Heart right ventricle (tissue), 16 donors: ENCODE results near the gene HBM. TPM values are rescaled to one million over a fixed set of nuclear protein-coding genes. Genes with fewer than 3 reads are reported as not detected.
"Not testable (repeated sequence)": the region's sequence is repeated elsewhere in the genome, so short reads cannot be mapped to it uniquely, and the experiment has no call there.

Experiments used
- ATAC-seq, 8 donors: fragments of 200-7000 bp; cut with Tn5 transposase; one replicate each; pipeline ENCODE4 v1.9.1; 2020; ENCODE audit warnings: mild to moderate bottlenecking in 8 of 8, moderate library complexity in 8 of 8, moderate number of reproducible peaks in 1 of 8
- DNase-seq, 2 donors: peaks; one replicate each; pipeline ENCODE4 v3.0.0-alpha.2; 2020
- H3K27ac ChIP-seq, 10 donors: fragments of 200-600 bp; sonication (generic) in 2 of 10; one replicate each; pipeline versions ENCODE4 v1.5.0 to v1.8.0; 2020 to 2022; ENCODE audit warnings: mild to moderate bottlenecking in 3 of 10
- H3K27me3 ChIP-seq, 7 donors: fragments of 200-600 bp; one replicate each; pipeline ENCODE4 v1.8.0; 2021 to 2022; ENCODE audit warnings: mild to moderate bottlenecking in 2 of 7
- H3K36me3 ChIP-seq, 9 donors: fragments of 200-600 bp; sonication (generic) in 1 of 9; one replicate each; pipeline versions ENCODE4 v1.5.0 to v1.8.0; 2020 to 2022; ENCODE audit warnings: mild to moderate bottlenecking in 2 of 9
- H3K4me1 ChIP-seq, 9 donors: fragments of 200-600 bp; sonication (generic) in 1 of 9; one replicate each; pipeline versions ENCODE4 v1.5.0 to v1.8.0; 2020 to 2022; ENCODE audit warnings: mild to moderate bottlenecking in 4 of 9
- H3K4me3 ChIP-seq, 10 donors: fragments of 200-600 bp; sonication (generic) in 2 of 10; one replicate each; pipeline versions ENCODE4 v1.5.0 to v1.8.0; 2020 to 2022; ENCODE audit warnings: mild to moderate bottlenecking in 7 of 10, moderate library complexity in 2 of 10
- H3K9me3 ChIP-seq, 11 donors: fragments of 200-600 bp in 10 of 11; sonication (generic) in 2 of 11; one replicate each; pipeline versions ENCODE4 v1.5.0 to v1.8.0; 2013 to 2022; ENCODE audit warnings: mild to moderate bottlenecking in 2 of 11, control low read depth in 1 of 11, moderate library complexity in 1 of 11
- WGBS, 2 donors: extraction: QIAGEN DNeasy Blood & Tissue Kit; methylation state at CpG; one replicate each; pipeline ENCODE4 v1.1.7; 2013; ENCODE audit warnings: inconsistent platforms in 1 of 2; 5-methylcytosine and 5-hydroxymethylcytosine counted together
- intact Hi-C, 10 donors: fragments of 100-400 bp; cut with DNase I; formaldehyde crosslinking; loops; one replicate each; pipeline versions ENCODE4 v1.11.1 to v1.14.2; 2022
- polyA plus RNA-seq, 2 donors: library from polyadenylated mRNA; stranded (reverse); fragments of 200-250 nt; gene quantifications; one replicate each; pipeline ENCODE4 v1.2.3, GENCODE V29; 2013
- total RNA-seq, 10 donors: library from RNA; stranded (reverse); fragmentation: NEBNext Ultra II Directional in 3 of 10; extraction: Animal tissue kit (Norgen Biotek cat#: 25700) in 3 of 10; gene quantifications; one replicate each; pipeline versions ENCODE4 v1.2.1 to v1.2.4, GENCODE V29; 2021 to 2023
- TF ChIP-seq, protein P1 (sequence below), 9 donors: fragments of 200-600 bp; sonication (generic) in 2 of 9; IDR thresholded peaks; one replicate each; pipeline versions ENCODE4 v1.5.0 to v1.8.0; 2021 to 2022; ENCODE audit warnings: antibody characterized with exemption in 9 of 9, mild to moderate bottlenecking in 5 of 9, moderate library complexity in 1 of 9
- donor health status: Arrhythmogenic right ventricular cardiomyopathy.
- donor health status: ischemic (EF 13 %, LVEDD 7.1; RV severe dilation, severe dysfunction).
- donor health status: healthy with polysubstance abuse.
- donor health status: DM: no; HTN: yes; CAD: no.
- donor health status: DM: no; HTN: no; CAD: no.
- donor health status: ischemic (EF 25% LVEDD 6.9; RV normal size, moderate dysfunction).
- donor health status: ischemic (EF 25% LVEDD 5.7; RV mildly dilated, moderate dysfunction).
- donor health status: healthy.
- donor health status: DM: yes; HTN: yes; CAD: no.
- donor health status: Ischemic cardiomyopathy.
- donor health status: ischemic (EF 35%, LVEDD 5.7; RV mildly dilated, moderate dysfunction).
- donor health status: nonischemic (EF 11% LVEDD 7.7; RV severe dilation, severe dysfunction).
- donor health status: DM: yes; HTN: yes; CAD: no.
- donor health status: PGD.
- donor health status: ischemic (EF 29% LVEDD 5.4; RV normal size, mild dysfunction).
- donor health status: nonischemic (EF 23%, LVEDD 6.1; RV moderate dilation, normal function).

Gene HBM
- total and polyA plus RNA-seq, 12 donors: 0.56 to 0.61 TPM; not detected in 10

DNA sequence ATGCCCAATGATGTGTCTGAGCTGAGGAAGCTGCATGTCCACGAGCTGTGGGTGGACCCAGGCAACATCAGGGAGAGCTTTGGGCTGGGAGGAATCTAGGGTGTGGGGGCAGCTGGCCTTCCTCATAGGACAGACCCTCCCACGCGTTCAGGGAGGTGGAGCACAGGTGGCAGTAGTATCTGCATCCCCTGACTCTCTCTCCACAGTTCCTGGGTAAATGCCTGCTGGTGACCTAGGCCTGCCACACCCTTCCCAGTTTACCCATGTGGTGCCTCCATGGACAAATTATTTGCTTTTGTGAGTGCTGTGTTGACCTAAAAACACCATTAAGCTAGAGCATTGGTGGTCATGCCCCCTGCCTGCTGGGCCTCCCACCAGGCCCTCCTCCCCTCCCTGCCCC lies 3.2 kb downstream of the HBM start:
- TF ChIP-seq, protein P1, sequence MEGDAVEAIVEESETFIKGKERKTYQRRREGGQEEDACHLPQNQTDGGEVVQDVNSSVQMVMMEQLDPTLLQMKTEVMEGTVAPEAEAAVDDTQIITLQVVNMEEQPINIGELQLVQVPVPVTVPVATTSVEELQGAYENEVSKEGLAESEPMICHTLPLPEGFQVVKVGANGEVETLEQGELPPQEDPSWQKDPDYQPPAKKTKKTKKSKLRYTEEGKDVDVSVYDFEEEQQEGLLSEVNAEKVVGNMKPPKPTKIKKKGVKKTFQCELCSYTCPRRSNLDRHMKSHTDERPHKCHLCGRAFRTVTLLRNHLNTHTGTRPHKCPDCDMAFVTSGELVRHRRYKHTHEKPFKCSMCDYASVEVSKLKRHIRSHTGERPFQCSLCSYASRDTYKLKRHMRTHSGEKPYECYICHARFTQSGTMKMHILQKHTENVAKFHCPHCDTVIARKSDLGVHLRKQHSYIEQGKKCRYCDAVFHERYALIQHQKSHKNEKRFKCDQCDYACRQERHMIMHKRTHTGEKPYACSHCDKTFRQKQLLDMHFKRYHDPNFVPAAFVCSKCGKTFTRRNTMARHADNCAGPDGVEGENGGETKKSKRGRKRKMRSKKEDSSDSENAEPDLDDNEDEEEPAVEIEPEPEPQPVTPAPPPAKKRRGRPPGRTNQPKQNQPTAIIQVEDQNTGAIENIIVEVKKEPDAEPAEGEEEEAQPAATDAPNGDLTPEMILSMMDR (IDR thresholded peaks at IDR 0.05): no peak
- Histone ChIP-seq H3K27ac (no peak overlapping the region), H3K4me3 (no peak overlapping the region), H3K9me3 (no peaks in the 10 kb centered on the region), H3K27me3 (peaks cover 37 to 79% (median 73%) of the 10 kb centered on the region in 7 donors), H3K4me1 (peaks cover 0 to 23% (median 18%) of the 10 kb centered on the region in 9 donors), H3K36me3 (no peaks in the 10 kb centered on the region)
- intact Hi-C loops: no loop called here
- no peak for ATAC-seq
- WGBS, 2 donors: 26 to 29% methylated on average over 3 of the region's 3 CpGs
- DNase-seq: no peak

DNA sequence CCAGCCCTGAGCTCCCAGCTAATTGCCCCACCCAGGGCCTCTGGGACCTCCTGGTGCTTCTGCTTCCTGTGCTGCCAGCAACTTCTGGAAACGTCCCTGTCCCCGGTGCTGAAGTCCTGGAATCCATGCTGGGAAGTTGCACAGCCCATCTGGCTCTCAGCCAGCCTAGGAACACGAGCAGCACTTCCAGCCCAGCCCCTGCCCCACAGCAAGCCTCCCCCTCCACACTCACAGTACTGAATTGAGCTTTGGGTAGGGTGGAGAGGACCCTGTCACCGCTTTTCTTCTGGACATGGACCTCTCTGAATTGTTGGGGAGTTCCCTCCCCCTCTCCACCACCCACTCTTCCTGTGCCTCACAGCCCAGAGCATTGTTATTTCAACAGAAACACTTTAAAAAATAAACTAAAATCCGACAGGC lies 4.3 kb downstream of the HBM start:
- H3K36me3 ChIP-seq, H3K4me3 ChIP-seq, intact Hi-C loops, H3K9me3 ChIP-seq, H3K27ac ChIP-seq: not testable (repeated sequence)
- 1 to 4% methylated on average over 5 of the region's 5 CpGs for WGBS, 2 donors
- Histone ChIP-seq H3K4me1 (peaks cover 0 to 26% (median 16%) of the 10 kb centered on the region in 9 donors), H3K27me3 (peaks cover 40 to 86% (median 79%) of the 10 kb centered on the region in 7 donors)
- DNase-seq: peak in 1 of 2 donors; percentile 27
- peak; percentile 31 to 68 (median 47) for ATAC-seq

DNA sequence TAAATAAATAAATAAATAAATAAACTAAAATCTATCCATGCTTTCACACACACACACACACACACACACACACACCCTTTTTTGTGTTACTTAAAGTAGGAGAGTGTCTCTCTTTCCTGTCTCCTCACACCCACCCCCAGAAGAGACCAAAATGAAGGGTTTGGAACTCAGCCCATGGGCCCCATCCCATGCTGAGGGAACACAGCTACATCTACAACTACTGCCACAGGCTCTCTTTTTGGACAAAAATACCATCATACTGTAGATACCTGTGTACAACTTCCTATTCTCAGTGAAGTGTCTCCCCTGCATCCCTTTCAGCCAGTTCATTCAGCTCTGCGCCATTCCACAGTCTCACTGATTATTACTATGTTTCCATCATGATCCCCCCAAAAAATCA lies 5.0 kb downstream of the HBM start:
- H3K4me3 ChIP-seq: no peak overlapping the region
- H3K4me1 ChIP-seq: peaks cover 0 to 19% (median 9%) of the 10 kb centered on the region in 9 donors
- peaks cover 41 to 86% (median 79%) of the 10 kb centered on the region in 7 donors for H3K27me3 ChIP-seq
- H3K27ac ChIP-seq: no peak overlapping the region
- DNase-seq: no peak
- H3K36me3 ChIP-seq: no peaks in the 10 kb centered on the region
- intact Hi-C loops: no loop called here
- no peak for ATAC-seq
- TF ChIP-seq, protein P1 (IDR thresholded peaks at IDR 0.05): no peak
- WGBS, 2 donors: 44 to 48% methylated on average over 1 of the region's 1 CpG
- no peaks in the 10 kb centered on the region for H3K9me3 ChIP-seq

DNA sequence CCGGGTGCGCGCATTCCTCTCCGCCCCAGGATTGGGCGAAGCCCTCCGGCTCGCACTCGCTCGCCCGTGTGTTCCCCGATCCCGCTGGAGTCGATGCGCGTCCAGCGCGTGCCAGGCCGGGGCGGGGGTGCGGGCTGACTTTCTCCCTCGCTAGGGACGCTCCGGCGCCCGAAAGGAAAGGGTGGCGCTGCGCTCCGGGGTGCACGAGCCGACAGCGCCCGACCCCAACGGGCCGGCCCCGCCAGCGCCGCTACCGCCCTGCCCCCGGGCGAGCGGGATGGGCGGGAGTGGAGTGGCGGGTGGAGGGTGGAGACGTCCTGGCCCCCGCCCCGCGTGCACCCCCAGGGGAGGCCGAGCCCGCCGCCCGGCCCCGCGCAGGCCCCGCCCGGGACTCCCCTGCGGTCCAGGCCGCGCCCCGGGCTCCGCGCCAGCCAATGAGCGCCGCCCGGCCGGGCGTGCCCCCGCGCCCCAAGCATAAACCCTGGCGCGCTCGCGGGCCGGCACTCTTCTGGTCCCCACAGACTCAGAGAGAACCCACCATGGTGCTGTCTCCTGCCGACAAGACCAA lies 6.7 kb downstream of the HBM start, which contains the start of gene HBA2:
TSS of gene HBA2 (plus strand) at position 503 of the 568 bp plus-strand sequence. CDS start at position 540, 37 bp downstream.
- H3K36me3 ChIP-seq, intact Hi-C loops, H3K4me1 ChIP-seq, DNase-seq, H3K27ac ChIP-seq, H3K9me3 ChIP-seq, H3K4me3 ChIP-seq: not testable (repeated sequence)
- ATAC-seq: peak in 1 of 8 donors; percentile 14
- no CpG with 5 or more reads among the region's 74 CpGs for WGBS, 2 donors
- H3K27me3 ChIP-seq: peaks cover 26 to 78% (median 68%) of the 10 kb centered on the region in 7 donors

DNA sequence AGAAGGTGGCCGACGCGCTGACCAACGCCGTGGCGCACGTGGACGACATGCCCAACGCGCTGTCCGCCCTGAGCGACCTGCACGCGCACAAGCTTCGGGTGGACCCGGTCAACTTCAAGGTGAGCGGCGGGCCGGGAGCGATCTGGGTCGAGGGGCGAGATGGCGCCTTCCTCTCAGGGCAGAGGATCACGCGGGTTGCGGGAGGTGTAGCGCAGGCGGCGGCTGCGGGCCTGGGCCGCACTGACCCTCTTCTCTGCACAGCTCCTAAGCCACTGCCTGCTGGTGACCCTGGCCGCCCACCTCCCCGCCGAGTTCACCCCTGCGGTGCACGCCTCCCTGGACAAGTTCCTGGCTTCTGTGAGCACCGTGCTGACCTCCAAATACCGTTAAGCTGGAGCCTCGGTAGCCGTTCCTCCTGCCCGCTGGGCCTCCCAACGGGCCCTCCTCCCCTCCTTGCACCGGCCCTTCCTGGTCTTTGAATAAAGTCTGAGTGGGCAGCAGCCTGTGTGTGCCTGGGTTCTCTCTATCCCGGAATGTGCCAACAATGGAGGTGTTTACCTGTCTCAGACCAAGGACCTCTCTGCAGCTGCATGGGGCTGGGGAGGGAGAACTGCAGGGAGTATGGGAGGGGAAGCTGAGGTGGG lies 7.6 kb downstream of the HBM start:
- WGBS, 2 donors: 3 to 6% methylated on average over 25 to 26 of the region's 44 CpGs
- H3K4me3 ChIP-seq, intact Hi-C loops, H3K9me3 ChIP-seq, H3K27ac ChIP-seq, H3K36me3 ChIP-seq, H3K4me1 ChIP-seq, DNase-seq, ATAC-seq: not testable (repeated sequence)
- H3K27me3 ChIP-seq: peaks cover 17 to 78% (median 68%) of the 10 kb centered on the region in 7 donors

DNA sequence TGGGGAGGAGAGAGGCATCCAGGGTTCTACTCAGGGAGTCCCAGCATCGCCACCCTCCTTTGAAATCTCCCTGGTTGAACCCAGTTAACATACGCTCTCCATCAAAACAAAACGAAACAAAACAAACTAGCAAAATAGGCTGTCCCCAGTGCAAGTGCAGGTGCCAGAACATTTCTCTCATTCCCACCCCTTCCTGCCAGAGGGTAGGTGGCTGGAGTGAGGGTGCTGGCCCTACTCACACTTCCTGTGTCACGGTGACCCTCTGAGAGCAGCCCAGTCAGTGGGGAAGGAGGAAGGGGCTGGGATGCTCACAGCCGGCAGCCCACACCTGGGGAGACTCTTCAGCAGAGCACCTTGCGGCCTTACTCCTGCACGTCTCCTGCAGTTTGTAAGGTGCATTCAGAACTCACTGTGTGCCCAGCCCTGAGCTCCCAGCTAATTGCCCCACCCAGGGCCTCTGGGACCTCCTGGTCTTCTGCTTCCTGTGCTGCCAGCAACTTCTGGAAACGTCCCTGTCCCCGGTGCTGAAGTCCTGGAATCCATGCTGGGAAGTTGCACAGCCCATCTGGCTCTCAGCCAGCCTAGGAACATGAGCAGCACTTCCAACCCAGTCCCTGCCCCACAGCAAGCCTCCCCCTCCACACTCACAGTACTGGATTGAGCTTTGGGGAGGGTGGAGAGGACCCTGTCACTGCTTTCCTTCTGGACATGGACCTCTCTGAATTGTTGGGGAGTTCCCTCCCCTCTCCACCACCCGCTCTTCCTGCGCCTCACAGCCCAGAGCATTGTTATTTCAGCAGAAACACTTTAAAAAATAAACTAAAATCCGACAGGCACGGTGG lies 8.4 kb downstream of the HBM start:
- peak in 5 of 8 donors; percentile 18 to 53 (median 22) for ATAC-seq
- peaks cover 9 to 78% (median 68%) of the 10 kb centered on the region in 7 donors for H3K27me3 ChIP-seq
- H3K36me3 ChIP-seq, H3K4me1 ChIP-seq, H3K27ac ChIP-seq, H3K4me3 ChIP-seq, H3K9me3 ChIP-seq, DNase-seq, intact Hi-C loops: not testable (repeated sequence)
- 10 to 19% methylated on average over 5 to 8 of the region's 13 CpGs for WGBS, 2 donors
